Spinal cord (tissue), 10 donors: ENCODE results near the gene HSF5. TPM values are rescaled to one million over a fixed set of nuclear protein-coding genes. Genes with fewer than 3 reads are reported as not detected.
"Not testable (repeated sequence)": the region's sequence is repeated elsewhere in the genome, so short reads cannot be mapped to it uniquely, and the experiment has no call there.

Source experiments
- DNase-seq, 6 donors: peaks; one replicate each; pipeline versions ENCODE4 v3.0.0 to v3.0.0-alpha.2; 2013 to 2015; ENCODE audit warnings: low spot score in 6 of 6, low read depth in 4 of 6
- H3K27ac ChIP-seq: one replicate; pipeline ENCODE4 v1.5.1; 2013; ENCODE audit warnings: low read depth, low read length, control low read depth
- H3K27me3 ChIP-seq: one replicate; pipeline ENCODE4 v1.6.1; 2013; ENCODE audit warnings: low read length; ENCODE audit not compliant: control insufficient read depth, insufficient read depth
- H3K36me3 ChIP-seq: one replicate; pipeline ENCODE4 v1.6.1; 2013; ENCODE audit warnings: low read length; ENCODE audit not compliant: control insufficient read depth, insufficient read depth
- H3K4me1 ChIP-seq: one replicate; pipeline ENCODE4 v1.6.1; 2013; ENCODE audit warnings: low read length; ENCODE audit not compliant: control insufficient read depth, insufficient read depth
- H3K4me3 ChIP-seq: one replicate; pipeline ENCODE4 v1.5.1; 2013; ENCODE audit warnings: low read depth, low read length, control low read depth
- H3K9me3 ChIP-seq: one replicate; pipeline ENCODE4 v1.6.1; 2013; ENCODE audit warnings: low read length; ENCODE audit not compliant: control insufficient read depth, insufficient read depth
- WGBS: methylation state at CpG from one replicate; pipeline ENCODE4 v1.1.5; 2013; ENCODE audit warnings: missing lambda C conversion rate; ENCODE audit not compliant: insufficient coverage; 5-methylcytosine and 5-hydroxymethylcytosine counted together
- polyA plus RNA-seq, 2 donors: library from polyadenylated mRNA; unstranded; fragments of 120-200 nt; gene quantifications; one replicate each; pipeline ENCODE4 v1.2.1, GENCODE V29; 2013; ENCODE audit not compliant: insufficient read length in 2 of 2
- total RNA-seq, 2 donors: library from RNA; depleted of rRNA in 1 of 2; stranded (reverse); fragments of 120-200 nt in 1 of 2; fragments of >200 nt in 1 of 2; gene quantifications; one replicate each; pipeline versions ENCODE4 v1.2.3 to v1.2.4, GENCODE V29; 2013 to 2014
- donor health status: healthy.

Gene HSF5
- total and polyA plus RNA-seq, 4 donors = 0.10 to 0.50 (median 0.24) TPM

DNA sequence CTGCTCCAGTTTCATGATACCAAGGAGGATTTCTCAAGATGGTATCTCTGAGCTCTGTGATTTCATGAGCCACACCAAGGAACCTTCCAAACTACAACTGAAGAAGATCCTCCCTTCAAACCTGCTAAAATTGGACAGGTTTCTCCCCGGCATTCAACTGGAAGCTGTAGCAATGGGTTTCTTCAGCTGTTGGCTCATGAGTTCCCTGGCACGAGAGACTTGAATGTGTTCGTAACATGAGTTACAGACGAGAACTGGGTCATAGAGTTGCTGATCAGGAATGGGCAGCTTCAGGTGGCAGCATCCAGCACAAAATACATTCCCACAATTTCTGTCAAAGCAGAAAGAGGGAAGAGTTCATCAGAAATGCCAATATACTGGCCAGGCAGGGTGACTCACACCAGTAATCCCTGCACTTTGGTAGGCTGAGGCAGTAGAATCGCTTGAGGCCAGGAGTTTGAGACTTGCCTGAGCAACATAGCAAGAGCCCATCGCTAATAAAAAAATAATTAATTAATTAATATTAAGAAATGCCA, 3.4 kb upstream of the HSF5 start:
- H3K36me3 ChIP-seq = peaks cover 81% of the 10 kb centered on the region

DNA sequence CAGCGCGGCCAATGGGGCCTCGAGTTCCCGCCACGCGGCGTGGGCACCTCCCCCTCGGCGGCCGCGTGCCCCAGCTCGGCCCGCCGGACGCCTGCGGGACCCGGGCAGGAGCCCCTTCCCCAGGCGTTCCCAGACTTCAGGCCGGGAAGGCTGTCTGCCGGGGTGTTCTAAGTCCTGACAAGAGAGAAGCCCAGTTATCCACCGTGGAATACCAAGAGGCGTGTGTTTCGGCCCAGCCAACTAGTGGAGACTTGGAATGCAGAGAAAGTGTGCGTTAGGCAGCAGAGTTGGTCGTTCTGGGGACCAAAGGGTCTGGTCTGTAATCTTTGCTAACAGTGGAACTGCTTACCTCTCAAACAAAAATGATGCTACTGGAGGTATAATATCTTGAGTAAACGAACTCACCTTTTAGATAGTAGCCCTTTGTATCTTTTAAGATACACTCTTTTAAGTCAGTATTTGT, 251 bp upstream of the HSF5 start:
- Histone ChIP-seq H3K9me3 (no peaks in the 10 kb centered on the region), H3K4me3 (no peak overlapping the region), H3K36me3 (peaks cover 56% of the 10 kb centered on the region), H3K4me1 (no peaks in the 10 kb centered on the region), H3K27me3 (no peaks in the 10 kb centered on the region), H3K27ac (no peak overlapping the region)
- 84% methylated on average over 17 of the region's 26 CpGs for WGBS
- DNase-seq = peak in 1 of 6 donors; percentile 2

More for the DNA sequence above, 3.4 kb upstream of the HSF5 start:
- Histone ChIP-seq H3K27ac (no peak overlapping the region), H3K4me3 (no peak overlapping the region), H3K27me3 (no peaks in the 10 kb centered on the region), H3K4me1 (no peaks in the 10 kb centered on the region), H3K9me3 (no peaks in the 10 kb centered on the region)
- 93% methylated on average over 4 of the region's 6 CpGs for WGBS
- DNase-seq = no peak

DNA sequence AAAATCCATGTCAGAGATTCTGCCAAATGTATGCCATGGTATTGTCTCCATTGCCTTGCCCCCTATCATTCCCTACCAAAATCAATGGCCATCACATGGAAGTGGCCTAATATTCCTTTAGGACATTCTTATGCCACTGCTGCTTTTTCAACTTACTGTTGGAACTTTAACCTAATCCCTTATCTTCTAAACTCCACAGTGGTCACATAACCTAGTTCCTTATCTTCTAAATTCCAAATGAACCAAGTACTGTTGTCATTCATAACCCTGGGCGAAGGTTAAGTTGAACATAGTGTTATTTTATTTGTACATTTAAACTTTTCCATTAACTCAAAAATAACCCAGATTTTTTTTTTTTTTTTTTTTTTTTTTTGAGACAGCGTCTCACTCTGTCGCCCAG, 3.6 kb downstream of the HSF5 start:
- WGBS = no CpG with 5 or more reads among the region's 3 CpGs

DNA sequence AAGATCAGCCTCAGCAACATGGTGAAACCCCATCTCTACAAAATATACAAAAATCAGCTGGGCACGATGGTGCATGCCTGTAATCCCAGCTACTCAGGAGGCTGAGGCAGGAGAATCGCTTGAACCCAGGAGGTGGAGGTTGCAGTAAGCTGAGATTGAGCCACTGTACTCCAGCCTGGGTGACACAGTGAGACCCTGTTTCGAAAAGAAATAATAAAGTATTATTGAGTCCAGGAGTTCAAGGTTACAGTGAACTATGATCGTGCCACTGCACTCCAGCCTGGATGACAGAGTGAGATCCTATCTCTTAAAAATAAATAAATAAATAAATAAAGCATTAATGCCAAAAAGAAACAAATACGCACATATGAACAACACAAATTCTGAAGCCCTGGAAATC, 6.4 kb downstream of the HSF5 start:
- H3K36me3 ChIP-seq, H3K9me3 ChIP-seq, H3K27ac ChIP-seq, H3K4me1 ChIP-seq, H3K4me3 ChIP-seq, H3K27me3 ChIP-seq, DNase-seq: not testable (repeated sequence)
- WGBS = 83% methylated on average over 2 of the region's 5 CpGs

More for the DNA sequence above, 3.6 kb downstream of the HSF5 start:
- Histone ChIP-seq H3K9me3 (no peaks in the 10 kb centered on the region), H3K4me1 (no peaks in the 10 kb centered on the region), H3K4me3 (no peak overlapping the region), H3K27me3 (no peaks in the 10 kb centered on the region), H3K27ac (no peak overlapping the region), H3K36me3 (peaks cover 29% of the 10 kb centered on the region)
- no peak for DNase-seq

DNA sequence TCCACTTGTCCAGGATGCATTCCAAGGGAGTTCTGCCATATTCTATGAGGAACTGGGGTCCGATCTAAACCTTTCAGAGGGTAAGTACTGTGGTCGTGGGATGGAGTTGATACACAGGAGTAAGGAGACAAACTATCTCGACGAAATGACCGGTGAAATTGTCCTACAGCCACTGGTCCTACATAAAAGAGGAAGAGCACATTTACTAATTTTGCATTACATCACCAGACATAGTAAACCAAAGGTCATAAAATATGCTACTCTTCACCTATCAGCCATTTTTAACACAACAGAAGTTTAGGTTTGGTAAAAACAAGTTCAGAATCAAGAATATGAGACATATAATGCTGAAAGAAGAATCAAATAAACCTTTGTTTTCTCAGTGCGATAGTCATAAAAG, 8.1 kb downstream of the HSF5 start:
- H3K36me3 ChIP-seq = peaks cover 1% of the 10 kb centered on the region
- no peaks in the 10 kb centered on the region for H3K27me3 ChIP-seq
- 100% methylated on average over 3 of the region's 6 CpGs for WGBS
- no peaks in the 10 kb centered on the region for H3K4me1 ChIP-seq
- H3K4me3 ChIP-seq = no peak overlapping the region
- no peak for DNase-seq
- H3K27ac ChIP-seq = no peak overlapping the region
- no peaks in the 10 kb centered on the region for H3K9me3 ChIP-seq

DNA sequence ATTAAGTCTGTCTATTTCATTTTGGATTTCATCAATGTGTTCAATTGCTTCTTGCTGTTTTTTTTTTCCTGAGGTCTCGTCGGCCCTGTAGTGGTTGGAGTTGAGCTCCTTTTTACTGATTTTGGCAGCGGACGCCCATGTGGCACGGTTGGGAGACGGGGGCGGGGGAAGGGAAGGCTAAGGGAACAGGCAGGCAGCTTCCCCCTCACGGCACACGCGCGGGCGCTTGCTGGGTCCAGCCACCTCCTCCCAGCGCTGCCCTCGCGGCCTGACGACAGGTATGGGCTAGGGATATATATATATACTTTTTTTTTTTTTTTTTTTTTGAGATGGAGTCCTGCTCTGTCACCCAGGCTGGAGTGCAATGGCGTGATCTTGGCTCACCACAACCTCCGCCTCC, 11.4 kb downstream of the HSF5 start:
- no peaks in the 10 kb centered on the region for H3K4me1 ChIP-seq
- H3K36me3 ChIP-seq = no peaks in the 10 kb centered on the region
- 64% methylated on average over 7 of the region's 18 CpGs for WGBS
- H3K27ac ChIP-seq = no peak overlapping the region
- no peak overlapping the region for H3K4me3 ChIP-seq
- no peaks in the 10 kb centered on the region for H3K27me3 ChIP-seq
- H3K9me3 ChIP-seq = no peaks in the 10 kb centered on the region
- no peak for DNase-seq

DNA sequence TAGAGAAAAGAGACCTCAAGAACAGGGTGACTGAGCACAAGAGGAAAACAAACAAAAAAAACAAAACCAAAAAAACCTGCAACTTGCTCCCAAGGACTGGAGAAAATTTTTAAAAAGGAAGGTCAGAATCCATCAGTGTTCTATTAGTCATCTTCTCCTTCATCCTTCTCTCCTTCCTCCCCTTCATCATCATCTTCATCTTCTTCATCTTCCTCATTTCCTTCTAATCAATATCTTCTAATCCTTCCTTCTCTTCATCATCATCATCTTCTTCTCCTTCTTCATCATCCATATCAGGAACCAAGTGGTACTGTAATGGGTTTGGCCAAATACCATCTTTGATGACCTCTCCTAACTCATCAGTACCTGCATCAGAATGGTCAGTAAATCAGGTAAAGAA, 12.2 kb downstream of the HSF5 start:
- Histone ChIP-seq H3K4me1 (no peaks in the 10 kb centered on the region), H3K27me3 (no peaks in the 10 kb centered on the region), H3K27ac (no peak overlapping the region), H3K36me3 (no peaks in the 10 kb centered on the region), H3K9me3 (no peaks in the 10 kb centered on the region), H3K4me3 (no peak overlapping the region)
- no peak for DNase-seq

DNA sequence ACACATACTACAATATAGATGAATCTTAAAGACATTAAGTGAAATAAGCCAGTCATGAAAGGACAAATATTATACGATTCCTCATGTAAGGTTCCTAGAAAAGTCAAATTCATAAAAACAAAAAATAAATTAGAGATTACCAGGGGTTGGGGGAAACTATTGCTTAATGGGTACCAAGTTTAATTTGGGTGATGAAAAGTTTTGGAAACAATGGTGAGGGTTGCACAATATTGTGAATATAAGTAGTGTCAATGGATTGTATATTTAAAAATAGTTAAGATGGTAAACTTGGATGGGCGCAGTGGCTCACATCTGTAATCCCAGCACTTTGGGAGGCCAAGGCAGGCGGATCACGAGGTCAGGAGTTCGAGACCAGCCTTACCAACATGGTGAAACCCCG, 17.9 kb downstream of the HSF5 start:
- 93% methylated on average over 4 of the region's 6 CpGs for WGBS
- H3K4me1 ChIP-seq = no peaks in the 10 kb centered on the region

DNA sequence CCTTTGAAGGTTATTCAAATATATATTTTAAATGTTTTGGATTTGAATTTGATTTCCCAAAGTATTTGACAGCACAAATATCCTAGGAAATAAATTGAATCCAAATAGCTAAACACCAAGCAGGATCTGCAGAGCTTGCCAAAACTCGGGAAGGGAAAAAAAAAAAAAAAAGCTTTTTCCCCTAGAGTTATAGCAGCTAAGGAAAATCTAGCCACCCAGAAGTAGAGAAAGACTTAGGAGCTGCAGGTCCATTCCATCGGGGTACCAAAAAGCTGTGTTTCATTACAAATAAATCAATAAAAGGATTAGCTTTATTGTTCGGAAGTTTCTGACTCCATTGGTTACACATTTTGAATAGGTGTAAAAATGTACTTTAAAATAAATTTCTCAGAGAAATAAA, 19.3 kb downstream of the HSF5 start:
- H3K27me3 ChIP-seq = no peaks in the 10 kb centered on the region
- no peaks in the 10 kb centered on the region for H3K4me1 ChIP-seq
- H3K9me3 ChIP-seq = no peaks in the 10 kb centered on the region
- H3K4me3 ChIP-seq = no peak overlapping the region
- no peak for DNase-seq
- no CpG with 5 or more reads among the region's 3 CpGs for WGBS
- no peak overlapping the region for H3K27ac ChIP-seq
- no peaks in the 10 kb centered on the region for H3K36me3 ChIP-seq

More for the DNA sequence above, 17.9 kb downstream of the HSF5 start:
- no peak overlapping the region for H3K27ac ChIP-seq
- no peaks in the 10 kb centered on the region for H3K36me3 ChIP-seq
- DNase-seq = no peak
- no peak overlapping the region for H3K4me3 ChIP-seq
- H3K27me3 ChIP-seq = no peaks in the 10 kb centered on the region
- no peaks in the 10 kb centered on the region for H3K9me3 ChIP-seq

DNA sequence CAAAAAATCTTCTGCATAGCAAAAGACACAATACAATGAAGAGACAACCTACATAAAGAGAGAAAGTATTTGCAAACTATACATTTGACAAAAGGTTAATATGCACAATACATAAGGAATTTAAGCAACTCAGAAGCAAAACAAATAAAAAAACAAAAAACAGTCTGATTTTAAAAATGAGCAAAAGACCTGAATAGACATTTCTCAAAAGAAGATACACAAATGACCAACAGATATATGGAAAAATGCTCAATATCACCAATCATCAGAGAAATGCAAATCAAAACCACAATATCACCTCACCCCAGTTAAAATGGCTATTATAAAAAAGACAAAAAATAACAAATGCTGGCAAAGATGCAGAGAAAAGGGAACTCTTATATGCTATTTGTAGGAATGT, 32.7 kb downstream of the HSF5 start:
- H3K36me3 ChIP-seq = no peaks in the 10 kb centered on the region
- no peaks in the 10 kb centered on the region for H3K4me1 ChIP-seq
- no peak overlapping the region for H3K27ac ChIP-seq
- no peak overlapping the region for H3K4me3 ChIP-seq
- no peaks in the 10 kb centered on the region for H3K27me3 ChIP-seq
- DNase-seq = no peak
- no peaks in the 10 kb centered on the region for H3K9me3 ChIP-seq
